ENCODE results near the gene CD300LB.

The CD300LB gene

DNA sequence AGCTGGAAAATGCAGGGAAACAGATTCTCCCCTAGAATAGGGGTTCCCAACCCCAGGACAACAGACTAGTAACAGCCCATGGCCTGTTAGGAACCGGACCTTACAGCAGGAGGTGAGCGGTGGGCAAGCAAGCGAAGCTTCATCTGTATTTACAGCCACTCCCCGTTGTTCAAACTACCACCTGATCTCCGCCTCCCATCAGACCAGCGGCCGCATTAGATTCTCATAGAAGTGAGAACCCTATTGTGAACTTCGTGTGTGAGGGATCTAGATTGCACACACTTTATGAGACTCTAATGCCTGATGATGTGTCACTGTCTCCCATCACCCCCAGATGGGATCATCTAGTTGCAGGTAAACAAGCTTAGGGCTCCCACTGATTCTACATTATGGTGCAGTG is 3.5 kb downstream of the CD300LB start:
- peaks cover 4% of the 10 kb centered on the region for H3K4me1 ChIP-seq (ENCODE audit: control insufficient read depth, low read length)
- no peaks in the 10 kb centered on the region for H3K27me3 ChIP-seq (ENCODE audit: control insufficient read depth, low read length)
- no peak for TF ChIP-seq EZH2phosphoT487 (IDR thresholded peaks at IDR 0.05; ENCODE audit: borderline replicate concordance, low read length)
- TF ChIP-seq, protein P1, sequence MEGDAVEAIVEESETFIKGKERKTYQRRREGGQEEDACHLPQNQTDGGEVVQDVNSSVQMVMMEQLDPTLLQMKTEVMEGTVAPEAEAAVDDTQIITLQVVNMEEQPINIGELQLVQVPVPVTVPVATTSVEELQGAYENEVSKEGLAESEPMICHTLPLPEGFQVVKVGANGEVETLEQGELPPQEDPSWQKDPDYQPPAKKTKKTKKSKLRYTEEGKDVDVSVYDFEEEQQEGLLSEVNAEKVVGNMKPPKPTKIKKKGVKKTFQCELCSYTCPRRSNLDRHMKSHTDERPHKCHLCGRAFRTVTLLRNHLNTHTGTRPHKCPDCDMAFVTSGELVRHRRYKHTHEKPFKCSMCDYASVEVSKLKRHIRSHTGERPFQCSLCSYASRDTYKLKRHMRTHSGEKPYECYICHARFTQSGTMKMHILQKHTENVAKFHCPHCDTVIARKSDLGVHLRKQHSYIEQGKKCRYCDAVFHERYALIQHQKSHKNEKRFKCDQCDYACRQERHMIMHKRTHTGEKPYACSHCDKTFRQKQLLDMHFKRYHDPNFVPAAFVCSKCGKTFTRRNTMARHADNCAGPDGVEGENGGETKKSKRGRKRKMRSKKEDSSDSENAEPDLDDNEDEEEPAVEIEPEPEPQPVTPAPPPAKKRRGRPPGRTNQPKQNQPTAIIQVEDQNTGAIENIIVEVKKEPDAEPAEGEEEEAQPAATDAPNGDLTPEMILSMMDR (IDR thresholded peaks at IDR 0.05; ENCODE audit: low read depth, low read length, poor library complexity, severe bottlenecking): no peak

DNA sequence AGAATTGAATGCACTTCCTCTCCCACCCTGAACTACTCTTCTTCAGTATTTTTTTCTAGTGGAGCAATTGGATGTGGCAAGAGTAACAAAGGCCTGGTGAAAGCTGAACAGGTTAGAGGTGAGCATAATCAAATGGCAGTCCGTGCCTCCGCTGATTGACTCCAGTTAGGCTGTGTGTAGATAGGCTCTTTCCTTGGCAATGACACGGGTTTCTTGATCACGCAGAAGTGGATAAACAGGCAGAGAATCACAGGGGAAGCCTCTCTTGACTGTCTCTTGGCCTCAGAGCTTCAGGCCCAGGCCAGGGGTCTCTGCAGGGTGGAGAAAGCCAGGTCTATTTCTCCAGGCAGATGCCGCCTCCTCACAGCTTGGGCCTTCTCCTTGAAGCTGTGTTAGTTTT is 4.2 kb downstream of the CD300LB start:
- TF ChIP-seq EZH2phosphoT487 (IDR thresholded peaks at IDR 0.05; ENCODE audit: borderline replicate concordance, low read length): no peak
- Histone ChIP-seq H3K27me3 (ENCODE audit: control insufficient read depth, low read length) (no peaks in the 10 kb centered on the region), H3K36me3 (ENCODE audit: control insufficient read depth, low read length) (no peaks in the 10 kb centered on the region), H3F3A (ENCODE audit: control insufficient read depth, insufficient read depth) (no peaks in the 10 kb centered on the region), H3K79me2 (ENCODE audit: control insufficient read depth, low read length) (no peaks in the 10 kb centered on the region), H3K9me3 (ENCODE audit: control insufficient read depth, insufficient read depth, low read length) (no peaks in the 10 kb centered on the region), H3K4me3 (ENCODE audit: low read length) (no peak overlapping the region), H3K9me2 (replicated peaks; ENCODE audit: control insufficient read depth, low read length) (no peaks in the 10 kb centered on the region), H4K20me1 (ENCODE audit: control insufficient read depth, insufficient read depth, low read depth, low read length) (no peaks in the 10 kb centered on the region), H3K27ac (ENCODE audit: low read depth, low read length) (no peak overlapping the region), H3K4me1 (ENCODE audit: control insufficient read depth, low read length) (peaks cover 1% of the 10 kb centered on the region), H3K4me2 (ENCODE audit: low read length) (no peak overlapping the region)

More for the DNA sequence above, 3.5 kb downstream of the CD300LB start:
- Histone ChIP-seq H3K4me3 (ENCODE audit: low read length) (no peak overlapping the region), H3K79me2 (ENCODE audit: control insufficient read depth, low read length) (no peaks in the 10 kb centered on the region), H3K9me2 (replicated peaks; ENCODE audit: control insufficient read depth, low read length) (no peaks in the 10 kb centered on the region), H3K4me2 (ENCODE audit: low read length) (no peak overlapping the region), H3F3A (ENCODE audit: control insufficient read depth, insufficient read depth) (no peaks in the 10 kb centered on the region), H3K27ac (ENCODE audit: low read depth, low read length) (no peak overlapping the region), H4K20me1 (ENCODE audit: control insufficient read depth, insufficient read depth, low read depth, low read length) (no peaks in the 10 kb centered on the region), H3K9me3 (ENCODE audit: control insufficient read depth, insufficient read depth, low read length) (no peaks in the 10 kb centered on the region), H3K36me3 (ENCODE audit: control insufficient read depth, low read length) (no peaks in the 10 kb centered on the region)

DNA sequence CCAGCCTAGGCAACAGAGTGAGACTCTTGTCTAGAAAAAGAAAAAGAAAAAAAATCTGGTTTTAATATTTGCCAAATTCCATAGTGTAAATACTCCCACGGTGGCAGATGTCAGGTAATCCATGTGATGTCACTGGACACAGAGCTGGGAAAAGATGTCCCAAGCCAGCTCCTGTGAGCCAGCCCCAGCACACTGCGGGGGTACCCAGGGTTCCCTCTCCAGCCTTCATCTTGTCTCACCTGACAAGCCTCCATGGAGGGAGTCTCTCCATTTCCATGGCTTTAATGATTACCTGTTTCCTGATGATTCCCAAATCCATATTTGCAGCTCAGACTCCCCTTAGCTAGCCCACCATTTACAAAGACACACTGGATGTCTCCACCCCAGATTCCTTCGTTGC is 4.6 kb downstream of the CD300LB start:
- Histone ChIP-seq H4K20me1 (ENCODE audit: control insufficient read depth, insufficient read depth, low read depth, low read length) (no peaks in the 10 kb centered on the region), H3K9me2 (replicated peaks; ENCODE audit: control insufficient read depth, low read length) (no peaks in the 10 kb centered on the region)
- TF ChIP-seq, protein P1 (IDR thresholded peaks at IDR 0.05; ENCODE audit: low read depth, low read length, poor library complexity, severe bottlenecking): no peak
- no peak for TF ChIP-seq EZH2phosphoT487 (IDR thresholded peaks at IDR 0.05; ENCODE audit: borderline replicate concordance, low read length)

DNA sequence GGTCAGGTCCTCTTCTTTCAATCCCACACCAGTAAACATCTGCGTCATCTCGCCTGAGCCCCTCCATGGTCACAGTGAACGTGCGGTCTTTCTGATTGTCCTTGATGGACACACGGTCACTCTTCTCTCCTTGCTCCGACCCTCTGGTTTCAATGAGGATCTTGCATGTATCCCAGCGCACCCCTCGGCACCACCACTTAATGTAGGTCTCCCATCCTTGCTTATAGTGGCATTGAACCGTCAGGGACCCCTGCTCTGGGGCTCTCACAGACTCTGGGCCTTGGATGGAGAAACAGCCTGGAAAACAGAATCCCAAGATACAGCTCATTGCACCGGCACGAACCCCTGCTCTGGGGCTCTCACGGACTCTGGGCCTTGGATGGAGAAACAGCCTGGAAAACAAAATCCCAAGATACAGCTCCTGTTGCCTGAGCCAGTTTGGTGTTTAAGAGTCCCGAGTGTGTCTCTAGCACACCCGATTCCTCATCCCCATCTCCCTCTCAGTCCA is 5.4 kb downstream of the CD300LB start:
- H3K27me3 ChIP-seq (ENCODE audit: control insufficient read depth, low read length): no peaks in the 10 kb centered on the region
- H3K4me1 ChIP-seq (ENCODE audit: control insufficient read depth, low read length): no peaks in the 10 kb centered on the region
- no peaks in the 10 kb centered on the region for H3K9me3 ChIP-seq (ENCODE audit: control insufficient read depth, insufficient read depth, low read length)
- no peak overlapping the region for H3K27ac ChIP-seq (ENCODE audit: low read depth, low read length)
- no peaks in the 10 kb centered on the region for H3K79me2 ChIP-seq (ENCODE audit: control insufficient read depth, low read length)
- H3K4me3 ChIP-seq (ENCODE audit: low read length): no peak overlapping the region
- no peak overlapping the region for H3K4me2 ChIP-seq (ENCODE audit: low read length)
- no peaks in the 10 kb centered on the region for H4K20me1 ChIP-seq (ENCODE audit: control insufficient read depth, insufficient read depth, low read depth, low read length)
- no peaks in the 10 kb centered on the region for H3K9me2 ChIP-seq (replicated peaks; ENCODE audit: control insufficient read depth, low read length)
- no peaks in the 10 kb centered on the region for H3F3A ChIP-seq (ENCODE audit: control insufficient read depth, insufficient read depth)
- H3K36me3 ChIP-seq (ENCODE audit: control insufficient read depth, low read length): no peaks in the 10 kb centered on the region
- TF ChIP-seq EZH2phosphoT487 (IDR thresholded peaks at IDR 0.05; ENCODE audit: borderline replicate concordance, low read length): no peak
- TF ChIP-seq, protein P1 (IDR thresholded peaks at IDR 0.05; ENCODE audit: low read depth, low read length, poor library complexity, severe bottlenecking): no peak

More for the DNA sequence above, 4.6 kb downstream of the CD300LB start:
- H3K27me3 ChIP-seq (ENCODE audit: control insufficient read depth, low read length): no peaks in the 10 kb centered on the region
- H3K4me2 ChIP-seq (ENCODE audit: low read length): no peak overlapping the region
- H3K4me1 ChIP-seq (ENCODE audit: control insufficient read depth, low read length): no peaks in the 10 kb centered on the region
- no peaks in the 10 kb centered on the region for H3K9me3 ChIP-seq (ENCODE audit: control insufficient read depth, insufficient read depth, low read length)
- H3F3A ChIP-seq (ENCODE audit: control insufficient read depth, insufficient read depth): no peaks in the 10 kb centered on the region
- H3K27ac ChIP-seq (ENCODE audit: low read depth, low read length): no peak overlapping the region
- H3K36me3 ChIP-seq (ENCODE audit: control insufficient read depth, low read length): no peaks in the 10 kb centered on the region
- no peaks in the 10 kb centered on the region for H3K79me2 ChIP-seq (ENCODE audit: control insufficient read depth, low read length)
- H3K4me3 ChIP-seq (ENCODE audit: low read length): no peak overlapping the region

Measured in DOHH2 (cell line).